ENCODE results near the gene PRKN.

- TF ChIP-seq EZH2 (IDR thresholded peaks at IDR 0.05; ENCODE audit: insufficient read depth, low read length): no peak
- TF ChIP-seq CTCF (IDR thresholded peaks at IDR 0.05; ENCODE audit: insufficient read depth, low read depth, low read length): no peak
These were observed 983.1 kb downstream of the PRKN start for GRCh38 chr6:161744211-161745067.
